Cardiac muscle cell (in vitro differentiated cells and primary cell): ENCODE measurements around the gene HIVEP1. TPM values are rescaled to one million over a fixed set of nuclear protein-coding genes. Genes with fewer than 3 reads are reported as not detected.

Source experiments
- DNase-seq, 2 donors: peaks; one replicate each; pipeline versions ENCODE4 v3.0.0 to v3.0.0-alpha.2; 2010 to 2017; ENCODE audit warnings: low read depth in 1 of 2, low spot score in 1 of 2
- H3K27ac ChIP-seq: fragments of 200-600 bp; sonication (generic); 2 replicates; pipeline ENCODE4 v1.5.1; 2016
- H3K27me3 ChIP-seq: fragments of 200-600 bp; sonication (generic); 2 replicates; pipeline ENCODE4 v1.6.0; 2016; ENCODE audit warnings: control low read depth
- H3K36me3 ChIP-seq: fragments of 200-600 bp; sonication (generic); 2 replicates; pipeline ENCODE4 v1.5.1; 2016; ENCODE audit warnings: control low read depth
- H3K4me1 ChIP-seq: fragments of 200-600 bp; sonication (generic); 2 replicates; pipeline ENCODE4 v1.8.1; 2017; ENCODE audit warnings: low read depth, mild to moderate bottlenecking, mixed run types
- H3K4me3 ChIP-seq: fragments of 200-600 bp; sonication (generic); 2 replicates; pipeline ENCODE4 v1.5.1; 2016; ENCODE audit warnings: mild to moderate bottlenecking
- H3K9me3 ChIP-seq: fragments of 200-600 bp; sonication (generic); 2 replicates; pipeline ENCODE4 v1.5.1; 2017; ENCODE audit warnings: low read depth, mild to moderate bottlenecking, control low read depth
- polyA plus RNA-seq: library from polyadenylated mRNA; unstranded; fragments of >200 nt; fragmentation: Nextera tagmentation; extraction: Ambion mirVana; gene quantifications from 2 replicates; pipeline ENCODE4 v1.2.1, GENCODE V29; 2016
- total RNA-seq: library from RNA; depleted of rRNA; stranded (reverse); fragments of >200 nt; gene quantifications from 2 replicates; pipeline ENCODE4 v1.2.3, GENCODE V29; 2016
- TF ChIP-seq, protein P1 (sequence below): IDR thresholded peaks from 2 replicates; pipeline ENCODE4 v1.5.1; 2012; ENCODE audit warnings: low read depth, mild to moderate bottlenecking, low read length

Gene HIVEP1
- total and polyA plus RNA-seq, 2 experiments from 2014 or later, result 5.3 to 20.0 TPM

DNA sequence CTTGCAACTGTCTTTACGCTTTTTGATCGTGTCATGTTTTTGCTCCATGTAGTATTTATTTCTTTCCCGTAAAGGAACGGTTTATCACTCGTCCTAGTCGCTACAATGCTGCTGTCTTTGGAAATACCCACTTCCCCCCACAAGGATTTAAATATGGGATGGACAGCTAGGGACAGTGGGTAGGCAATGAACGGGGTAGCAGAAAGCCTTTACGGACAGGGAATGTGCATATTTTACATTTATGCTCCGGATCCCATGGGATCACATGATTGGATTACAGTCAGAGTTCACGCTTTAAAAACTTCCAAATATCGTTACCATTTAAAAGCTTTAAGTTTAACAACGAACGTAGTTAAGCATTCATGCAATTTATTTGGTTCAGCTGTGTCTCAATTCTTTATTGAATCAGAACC, 1.2 kb downstream of the HIVEP1 start:
- Histone ChIP-seq H3K4me1 (peaks cover 14% of the 10 kb centered on the region), H3K9me3 (no peaks in the 10 kb centered on the region), H3K27ac (peak overlapping the region; percentile 97), H3K36me3 (peaks cover 5% of the 10 kb centered on the region), H3K27me3 (no peaks in the 10 kb centered on the region), H3K4me3 (peak overlapping the region; percentile 74)
- TF ChIP-seq, protein P1, sequence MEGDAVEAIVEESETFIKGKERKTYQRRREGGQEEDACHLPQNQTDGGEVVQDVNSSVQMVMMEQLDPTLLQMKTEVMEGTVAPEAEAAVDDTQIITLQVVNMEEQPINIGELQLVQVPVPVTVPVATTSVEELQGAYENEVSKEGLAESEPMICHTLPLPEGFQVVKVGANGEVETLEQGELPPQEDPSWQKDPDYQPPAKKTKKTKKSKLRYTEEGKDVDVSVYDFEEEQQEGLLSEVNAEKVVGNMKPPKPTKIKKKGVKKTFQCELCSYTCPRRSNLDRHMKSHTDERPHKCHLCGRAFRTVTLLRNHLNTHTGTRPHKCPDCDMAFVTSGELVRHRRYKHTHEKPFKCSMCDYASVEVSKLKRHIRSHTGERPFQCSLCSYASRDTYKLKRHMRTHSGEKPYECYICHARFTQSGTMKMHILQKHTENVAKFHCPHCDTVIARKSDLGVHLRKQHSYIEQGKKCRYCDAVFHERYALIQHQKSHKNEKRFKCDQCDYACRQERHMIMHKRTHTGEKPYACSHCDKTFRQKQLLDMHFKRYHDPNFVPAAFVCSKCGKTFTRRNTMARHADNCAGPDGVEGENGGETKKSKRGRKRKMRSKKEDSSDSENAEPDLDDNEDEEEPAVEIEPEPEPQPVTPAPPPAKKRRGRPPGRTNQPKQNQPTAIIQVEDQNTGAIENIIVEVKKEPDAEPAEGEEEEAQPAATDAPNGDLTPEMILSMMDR, result no peak
- DNase-seq, result no peak

DNA sequence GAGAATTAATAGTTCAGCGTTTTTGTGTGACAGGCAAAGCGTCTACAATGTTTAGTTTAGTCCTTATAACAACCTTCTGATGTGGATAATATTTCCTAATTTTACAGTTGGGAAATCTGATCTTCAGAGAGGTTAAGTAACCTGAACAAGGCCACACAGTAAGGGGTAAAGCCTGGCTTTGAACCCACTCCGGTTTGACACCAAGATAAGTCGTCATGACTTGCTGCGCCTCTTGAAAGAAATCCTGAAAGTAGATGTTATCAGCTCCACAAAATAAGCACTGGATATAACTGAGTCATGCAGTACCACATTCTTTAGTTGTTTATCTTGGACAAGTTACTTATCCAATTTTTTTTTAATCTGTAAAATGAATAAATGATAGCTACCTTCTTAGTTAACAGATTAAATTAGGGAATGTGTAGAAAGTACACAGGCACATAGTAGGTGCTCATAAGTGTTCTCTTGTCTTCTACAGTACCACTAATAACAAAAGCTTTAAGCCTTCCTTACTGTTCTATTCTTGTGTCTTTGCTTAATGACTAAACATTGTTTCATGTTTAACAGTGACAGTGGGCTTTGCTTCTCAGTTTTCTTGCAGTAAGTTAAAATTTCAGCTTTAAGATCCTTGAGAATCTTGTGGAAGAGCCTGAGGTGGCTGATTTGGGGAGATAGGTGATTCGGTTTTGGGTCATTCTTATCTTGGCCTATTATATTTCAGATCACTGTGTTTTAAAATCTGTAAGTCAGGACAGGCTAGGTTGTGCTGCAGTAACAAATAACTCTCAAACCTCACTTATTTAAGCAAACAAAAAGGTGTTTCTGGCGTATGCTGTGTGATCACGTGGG, 2.1 kb downstream of the HIVEP1 start:
- Histone ChIP-seq H3K36me3 (peaks cover 5% of the 10 kb centered on the region), H3K27me3 (no peaks in the 10 kb centered on the region), H3K27ac (peak overlapping the region; percentile 97), H3K4me3 (no peak overlapping the region), H3K9me3 (no peaks in the 10 kb centered on the region), H3K4me1 (peaks cover 14% of the 10 kb centered on the region)
- DNase-seq, result peak in 1 of 2 donors; percentile 57
- TF ChIP-seq, protein P1, result no peak

GRCh38 chr6:12014873-12015149, 2.7 kb downstream of the HIVEP1 start:
- peaks cover 5% of the 10 kb centered on the region for H3K36me3 ChIP-seq
- no peak overlapping the region for H3K27ac ChIP-seq
- no peak for DNase-seq
- H3K4me1 ChIP-seq, result peaks cover 10% of the 10 kb centered on the region
- H3K27me3 ChIP-seq, result no peaks in the 10 kb centered on the region
- TF ChIP-seq, protein P1, result no peak
- no peak overlapping the region for H3K4me3 ChIP-seq
- no peaks in the 10 kb centered on the region for H3K9me3 ChIP-seq

DNA sequence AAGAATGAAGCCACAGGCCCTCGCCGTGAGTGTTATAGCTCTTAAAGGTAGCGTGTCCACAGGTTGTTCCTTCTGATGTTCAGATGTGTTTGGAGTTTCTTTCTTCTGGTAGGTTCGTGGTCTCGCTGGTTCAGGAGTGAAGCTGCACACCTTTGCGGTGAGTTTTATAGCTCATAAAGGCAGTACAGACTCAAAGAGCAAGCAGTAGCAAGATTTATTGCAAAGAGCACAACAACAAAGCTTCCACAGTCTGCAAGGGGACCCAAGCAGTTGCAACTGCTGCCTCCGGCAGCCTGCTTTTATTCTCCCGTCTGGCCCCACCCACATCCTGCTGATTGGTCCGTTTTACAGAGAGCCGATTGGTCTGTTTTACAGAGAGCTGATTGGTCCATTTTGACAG, 5.2 kb downstream of the HIVEP1 start:
- Histone ChIP-seq H3K4me1 (peaks cover 5% of the 10 kb centered on the region), H3K9me3 (no peaks in the 10 kb centered on the region), H3K4me3 (no peak overlapping the region), H3K27me3 (no peaks in the 10 kb centered on the region), H3K27ac (no peak overlapping the region), H3K36me3 (peaks cover 5% of the 10 kb centered on the region)
- no peak for DNase-seq
- TF ChIP-seq, protein P1, result no peak

GRCh38 chr6:12017876-12018401, 5.8 kb downstream of the HIVEP1 start:
- Histone ChIP-seq H3K9me3 (no peaks in the 10 kb centered on the region), H3K4me3 (no peak overlapping the region), H3K27ac (no peak overlapping the region), H3K27me3 (no peaks in the 10 kb centered on the region), H3K4me1 (peaks cover 5% of the 10 kb centered on the region), H3K36me3 (peaks cover 5% of the 10 kb centered on the region)
- TF ChIP-seq, protein P1, result no peak
- DNase-seq, result no peak
